Fibroblast of the aortic adventitia (primary cell): ENCODE measurements around the gene SBNO2. TPM values are rescaled to one million over a fixed set of nuclear protein-coding genes. Genes with fewer than 3 reads are reported as not detected.

Experiments used
- DNase-seq: peaks from one replicate; pipeline ENCODE4 v3.0.0-alpha.2; 2010; ENCODE audit warnings: low read depth
- H3K4me3 ChIP-seq: 2 replicates; pipeline ENCODE4 v1.5.1; 2011; ENCODE audit warnings: low read depth, mild to moderate bottlenecking, control low read depth, low read length, moderate library complexity
- CTCF ChIP-seq: IDR thresholded peaks from 2 replicates; pipeline ENCODE4 v1.5.1; 2011; ENCODE audit warnings: mild to moderate bottlenecking, low read length, control low read depth, inconsistent platforms; ENCODE audit not compliant: insufficient read depth
- total RNA-seq: library from RNA; depleted of rRNA; stranded (reverse); fragments of >200 nt; gene quantifications from 2 replicates; pipeline ENCODE4 v1.2.3, GENCODE V29; 2012; ENCODE audit warnings: low replicate concordance

SBNO2 gene
- total RNA-seq, 1 donor = 41.2 TPM

GRCh38 chr19:1069009-1069779, 104.9 kb downstream of the SBNO2 start:
- H3K4me3 ChIP-seq = no peak overlapping the region
- DNase-seq = no peak
- TF ChIP-seq CTCF = no peak

- H3K4me3 ChIP-seq = no peak overlapping the region
- DNase-seq = no peak
- no peak for TF ChIP-seq CTCF
Observed at GRCh38 chr19:1068009-1069001, 105.8 kb downstream of the SBNO2 start.

GRCh38 chr19:1067341-1067957, 106.6 kb downstream of the SBNO2 start:
- no peak for TF ChIP-seq CTCF
- no peak for DNase-seq
- peak overlapping the region; percentile 22 for H3K4me3 ChIP-seq

- TF ChIP-seq CTCF = no peak
- DNase-seq = no peak
- peak within 1 kb of the TSS; percentile 41 for H3K4me3 ChIP-seq
Observed at GRCh38 chr19:1066748-1067340, 107.2 kb downstream of the SBNO2 start, which contains the start of gene ARHGAP45. TSS of gene ARHGAP45 (plus strand) at chr19:1067167. CDS start at chr19:1067406, 239 bp downstream.

GRCh38 chr19:1066251-1066747, 107.8 kb downstream of the SBNO2 start:
- no peak overlapping the region for H3K4me3 ChIP-seq
- no peak for DNase-seq
- no peak for TF ChIP-seq CTCF

- H3K4me3 ChIP-seq = no peak overlapping the region
- no peak for DNase-seq
- TF ChIP-seq CTCF = no peak
Observed at GRCh38 chr19:1065606-1066109, 108.4 kb downstream of the SBNO2 start.
